GM18505 (cell line): ENCODE data around the gene TMEM50B.
"Not testable (repeated sequence)": the region's sequence is repeated elsewhere in the genome, so short reads cannot be mapped to it uniquely, and the experiment has no call there.

Experiments
- ATAC-seq: cut with Tn5 transposase; IDR thresholded peaks from one replicate; pipeline ENCODE4 v1.9.1; 2021; ENCODE audit not compliant: unreplicated experiment
- POLR2A ChIP-seq: IDR thresholded peaks from 4 replicates; pipeline ENCODE4 v1.6.1; 2011; ENCODE audit warnings: borderline replicate concordance; ENCODE audit not compliant: insufficient read depth, insufficient read length; ENCODE audit errors: extremely low read depth

The TMEM50B gene

GRCh38 chr21:33430858-33431257 lies 48.9 kb downstream of the TMEM50B start:
- no peak for TF ChIP-seq POLR2A

GRCh38 chr21:33428669-33429068 lies 51.1 kb downstream of the TMEM50B start:
- no peak for TF ChIP-seq POLR2A
- ATAC-seq, result no peak

More at GRCh38 chr21:33430858-33431257, 48.9 kb downstream of the TMEM50B start:
- ATAC-seq, result no peak

GRCh38 chr21:33427051-33427450 lies 52.7 kb downstream of the TMEM50B start:
- no peak for ATAC-seq
- TF ChIP-seq POLR2A, result no peak

GRCh38 chr21:33425825-33426224 lies 53.9 kb downstream of the TMEM50B start:
- ATAC-seq, result no peak
- no peak for TF ChIP-seq POLR2A

GRCh38 chr21:33424214-33424613 lies 55.6 kb downstream of the TMEM50B start:
- no peak for ATAC-seq

GRCh38 chr21:33421713-33422393 lies 57.9 kb downstream of the TMEM50B start:
- TF ChIP-seq POLR2A, result no peak
- ATAC-seq, result no peak

More at GRCh38 chr21:33424214-33424613, 55.6 kb downstream of the TMEM50B start:
- no peak for TF ChIP-seq POLR2A

GRCh38 chr21:33419538-33420123 lies 60.1 kb downstream of the TMEM50B start:
- ATAC-seq, result no peak
- no peak for TF ChIP-seq POLR2A

GRCh38 chr21:33418691-33419090 lies 61.1 kb downstream of the TMEM50B start:
- ATAC-seq, result no peak
- no peak for TF ChIP-seq POLR2A

- no peak for ATAC-seq
- TF ChIP-seq POLR2A, result no peak
Observed at GRCh38 chr21:33414926-33415325, 64.8 kb downstream of the TMEM50B start.

- ATAC-seq, result no peak
- no peak for TF ChIP-seq POLR2A
Observed at GRCh38 chr21:33414068-33414467, 65.7 kb downstream of the TMEM50B start.

GRCh38 chr21:33412832-33413519 lies 66.8 kb downstream of the TMEM50B start:
- TF ChIP-seq POLR2A, result no peak
- ATAC-seq, result no peak

- ATAC-seq, result not testable (repeated sequence)
Observed at GRCh38 chr21:33412439-33412831, 67.3 kb downstream of the TMEM50B start.

- ATAC-seq, result no peak
- no peak for TF ChIP-seq POLR2A
Observed at GRCh38 chr21:33411949-33412430, 67.8 kb downstream of the TMEM50B start.

GRCh38 chr21:33406493-33406892 lies 73.3 kb downstream of the TMEM50B start:
- TF ChIP-seq POLR2A, result no peak
- ATAC-seq, result no peak
